GM18508 (cell line): ENCODE results near the gene TRIP12.
"Not testable (repeated sequence)": the region's sequence is repeated elsewhere in the genome, so short reads cannot be mapped to it uniquely, and the experiment has no call there.

Source experiments
- ATAC-seq: cut with Tn5 transposase; IDR thresholded peaks from one replicate; pipeline ENCODE4 v1.9.1; 2021; ENCODE audit warnings: moderate number of reproducible peaks; ENCODE audit not compliant: insufficient read depth, unreplicated experiment

TRIP12 gene

DNA sequence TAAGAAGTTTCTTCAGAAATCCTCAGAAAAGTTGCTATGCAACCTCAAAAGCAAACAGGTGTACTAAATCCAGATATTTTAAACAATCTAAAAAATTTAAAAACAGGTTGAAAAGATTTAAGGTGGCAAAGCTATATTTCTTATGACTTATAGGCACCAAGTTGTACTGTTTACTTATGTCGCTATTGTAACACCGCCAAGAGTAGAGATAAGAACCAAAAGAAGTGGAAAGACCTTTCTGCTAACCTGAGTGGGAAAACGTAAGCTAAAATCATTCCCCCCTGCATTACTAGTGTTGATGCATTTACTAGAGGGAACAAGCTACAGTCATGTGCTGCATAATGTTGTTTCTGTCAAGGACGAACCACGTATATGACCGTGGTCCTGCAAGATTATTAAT, 83.1 kb downstream of the TRIP12 start:
- ATAC-seq, result no peak

DNA sequence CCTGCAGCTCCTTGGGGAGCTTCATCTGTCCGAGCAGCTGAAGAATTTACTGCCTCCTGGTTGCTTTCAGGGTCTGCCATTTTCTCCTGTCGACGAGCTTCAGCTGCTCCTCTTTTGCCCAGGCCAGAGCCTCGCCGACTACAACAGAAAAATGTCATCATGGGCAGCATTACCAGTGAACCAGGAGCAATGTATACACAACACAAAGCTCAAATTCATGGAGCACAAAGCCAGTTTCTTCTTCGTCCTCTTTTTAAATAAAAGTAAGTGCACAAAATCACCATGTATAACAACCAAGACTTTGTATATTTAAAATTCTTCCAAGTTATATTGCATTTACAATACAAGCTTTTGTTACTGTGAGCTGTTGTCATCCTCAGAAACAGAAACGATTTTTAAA, 85.0 kb downstream of the TRIP12 start:
- ATAC-seq, result no peak

DNA sequence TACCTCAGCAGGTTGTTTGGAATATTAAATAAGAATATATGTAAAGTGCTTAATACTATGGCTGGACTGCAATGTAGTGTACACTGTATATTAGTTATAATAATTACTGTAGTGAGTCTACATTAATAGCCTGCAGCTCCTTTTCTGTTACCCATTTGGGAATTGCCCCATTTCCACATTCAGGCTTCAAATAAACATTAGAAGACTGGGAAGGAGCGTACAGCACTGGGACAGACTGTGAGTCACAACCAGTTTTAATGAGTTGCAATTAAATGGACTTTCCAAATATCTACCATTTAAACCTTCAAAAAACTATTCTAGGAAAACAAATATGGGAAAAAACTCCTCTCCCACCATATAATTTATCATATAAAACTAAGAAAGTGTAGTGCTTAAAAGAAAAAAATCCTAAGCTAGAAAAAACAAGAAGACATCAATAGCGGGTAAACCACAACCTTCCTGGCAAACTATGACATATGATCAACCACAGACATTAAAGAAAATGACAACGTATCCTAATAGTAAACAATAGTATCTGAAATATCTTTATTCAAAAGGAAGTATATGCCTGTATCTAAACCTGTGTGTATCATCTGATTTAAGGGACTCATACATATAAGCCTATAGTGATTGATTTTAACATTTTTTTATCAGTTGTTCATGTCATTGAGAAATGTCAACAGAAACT, 86.1 kb downstream of the TRIP12 start:
- ATAC-seq, result no peak

- not testable (repeated sequence) for ATAC-seq
Measured at GRCh38 chr2:229834368-229834767, 87.4 kb downstream of the TRIP12 start.

DNA sequence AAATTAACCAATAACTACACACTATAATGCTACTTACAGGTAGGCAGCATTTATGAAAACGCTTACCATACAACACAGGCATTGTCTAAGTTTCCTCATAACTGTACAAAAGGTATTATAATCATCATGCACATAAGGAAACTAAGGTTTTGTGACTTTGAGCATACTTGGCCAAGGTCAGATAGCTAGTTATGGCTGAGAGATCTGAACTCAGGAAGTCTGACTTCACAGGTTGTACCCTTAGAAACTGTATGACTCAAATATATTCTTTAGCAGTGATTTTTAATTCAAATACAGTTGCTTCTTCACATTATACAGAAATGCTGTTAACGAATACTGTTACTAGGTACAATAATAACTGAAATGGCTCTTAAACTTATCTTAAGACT, 89.3 kb downstream of the TRIP12 start:
- no peak for ATAC-seq

- ATAC-seq, result no peak
Measured at GRCh38 chr2:229831805-229832509, 89.9 kb downstream of the TRIP12 start.

GRCh38 chr2:229825476-229825875, 96.3 kb downstream of the TRIP12 start:
- no peak for ATAC-seq

GRCh38 chr2:229821316-229821715, 100.5 kb downstream of the TRIP12 start:
- no peak for ATAC-seq

GRCh38 chr2:229818230-229818629, 103.6 kb downstream of the TRIP12 start:
- ATAC-seq, result no peak

DNA sequence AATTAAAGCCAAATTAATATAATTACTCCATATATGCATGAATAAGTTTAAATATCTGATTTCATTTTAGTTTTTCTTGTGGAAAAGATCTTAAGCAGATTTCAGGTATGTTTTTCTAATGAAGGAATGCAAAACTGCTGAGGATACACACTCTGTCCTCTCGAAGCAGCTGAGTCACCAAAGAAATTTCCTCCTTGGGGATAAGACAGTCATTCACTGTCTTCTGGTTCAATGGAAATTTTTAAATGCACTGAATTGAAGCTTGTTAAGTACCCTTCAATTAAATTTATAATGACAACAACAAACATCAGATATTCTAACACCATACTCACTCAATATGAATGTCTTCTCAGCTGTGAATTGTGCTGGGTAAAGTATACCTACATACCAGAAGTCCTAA, 106.0 kb downstream of the TRIP12 start:
- no peak for ATAC-seq

DNA sequence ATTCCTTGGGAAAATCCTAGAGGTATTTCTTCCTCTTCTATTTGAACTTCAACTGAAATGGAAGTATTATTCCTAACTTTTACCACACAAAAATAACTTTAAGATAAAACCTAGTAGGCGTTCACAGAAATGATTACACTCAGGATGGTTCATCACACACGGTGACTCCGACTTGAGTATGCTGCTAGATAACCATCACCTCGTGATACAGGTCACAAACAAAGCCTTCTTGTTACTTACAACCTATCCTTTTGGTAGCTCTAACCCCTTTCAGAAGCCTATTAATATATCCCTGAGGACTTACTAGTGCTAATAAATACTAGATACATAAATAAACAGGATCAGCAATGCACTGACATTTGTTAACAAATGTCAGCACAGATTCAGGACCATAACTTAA, 106.5 kb downstream of the TRIP12 start:
- no peak for ATAC-seq

- ATAC-seq, result no peak
Measured at GRCh38 chr2:229810786-229811185, 111.0 kb downstream of the TRIP12 start.

GRCh38 chr2:229805559-229805958, 116.2 kb downstream of the TRIP12 start:
- no peak for ATAC-seq

GRCh38 chr2:229802785-229803184, 119.0 kb downstream of the TRIP12 start:
- ATAC-seq, result no peak

GRCh38 chr2:229800997-229801754, 120.6 kb downstream of the TRIP12 start:
- no peak for ATAC-seq

GRCh38 chr2:229798446-229799155, 123.2 kb downstream of the TRIP12 start:
- ATAC-seq, result no peak

DNA sequence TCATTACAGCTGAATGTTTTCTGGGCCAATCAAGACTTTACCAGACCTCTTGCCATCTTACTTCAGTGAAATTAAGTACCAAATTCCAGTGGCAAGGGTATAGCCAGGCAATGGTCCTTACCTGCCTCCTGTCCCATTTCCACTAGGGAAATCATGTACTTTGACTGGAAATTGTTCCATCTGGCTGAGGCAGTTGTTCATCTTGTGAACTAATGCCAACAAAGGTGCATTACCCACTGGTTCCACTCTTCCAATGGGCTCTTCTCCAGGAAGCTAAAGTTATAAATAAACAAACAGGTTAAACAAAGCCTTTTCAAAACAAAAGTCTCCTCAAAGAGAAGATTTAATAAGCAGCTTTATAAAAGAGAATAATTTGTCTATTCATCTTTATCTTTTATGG, 126.8 kb downstream of the TRIP12 start:
- no peak for ATAC-seq

DNA sequence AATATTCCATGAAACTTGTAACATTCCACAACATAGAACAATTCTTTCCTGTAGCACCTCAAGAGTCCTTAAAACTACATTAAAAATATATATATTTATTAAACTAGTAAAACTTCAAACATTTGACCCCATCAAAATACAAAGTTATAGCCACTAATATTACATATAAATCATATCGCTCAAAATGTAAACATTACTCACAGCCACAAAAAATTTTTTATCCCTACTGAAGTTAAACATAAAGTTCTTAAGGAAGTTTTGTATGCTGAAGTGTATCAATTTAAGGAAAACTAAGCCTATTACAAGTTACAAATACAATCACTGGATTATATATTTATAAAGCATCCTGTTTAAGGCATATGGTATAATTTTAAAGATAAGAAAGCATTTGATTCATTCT, 127.2 kb downstream of the TRIP12 start:
- ATAC-seq, result no peak

GRCh38 chr2:229786289-229786688, 135.5 kb downstream of the TRIP12 start:
- not testable (repeated sequence) for ATAC-seq

- no peak for ATAC-seq
Measured at GRCh38 chr2:229784791-229785190, 137.0 kb downstream of the TRIP12 start.
